GM12878 (cell line): ENCODE results near the gene VPS26B. TPM values are rescaled to one million over a fixed set of nuclear protein-coding genes. Genes with fewer than 3 reads are reported as not detected.

Experiments used
- ATAC-seq: fragments of 200-7000 bp; cut with Tn5 transposase; 3 replicates; pipeline ENCODE4 v1.9.1; 2020; ENCODE audit warnings: mild to moderate bottlenecking, moderate library complexity
- BruUV-seq: library from RNA; stranded (reverse); fragments of 400-500 nt; replicated peaks from 2 replicates; lab custom pipeline; 2021; lab: Mats Ljungman, UMichigan
- CTCF ChIA-PET: fragments of 300-600 bp; sonication (Branson Sonifier 250); formaldehyde crosslinking; extraction: SDS; loops from one replicate; lab custom pipeline; 2021; ENCODE audit warnings: inconsistent platforms; lab: Yijun Ruan, JAX
- POLR2A ChIA-PET: fragments of 350-600 bp; formaldehyde crosslinking; extraction: SDS; loops from one replicate; lab custom pipeline; 2021; ENCODE audit warnings: inconsistent platforms; lab: Charles Lee
- RAD21 ChIA-PET: fragments of 300-600 bp; sonication (Branson Sonifier 250); formaldehyde crosslinking; loops from one replicate; lab custom pipeline; 2023; ENCODE audit warnings: antibody characterized with exemption; ENCODE audit not compliant: unreplicated experiment; lab: Charles Lee
- SMC1A ChIA-PET: fragments of 300-600 bp; sonication (Branson Sonifier 250); formaldehyde crosslinking; loops from one replicate; lab custom pipeline; 2023; ENCODE audit not compliant: unreplicated experiment, uncharacterized antibody; lab: Charles Lee
- DNase-seq: peaks from one replicate; pipeline ENCODE4 v3.0.0-alpha.2; 2011; ENCODE audit warnings: low read depth, low spot score
- FAIRE-seq: peaks from 3 replicates; lab custom pipeline; 2011; peaks lifted over from hg19 to GRCh38; lab: Jason Lieb, UNC
- H2AFZ ChIP-seq: 2 replicates; pipeline ENCODE4 v1.6.0; 2011; ENCODE audit warnings: low read depth, low read length, control low read depth; ENCODE audit not compliant: control insufficient read depth
- H3K27ac ChIP-seq: 2 replicates; pipeline ENCODE4 v1.5.1; 2011; ENCODE audit warnings: control low read depth; ENCODE audit not compliant: control insufficient read depth, insufficient read depth
- H3K27me3 ChIP-seq, 2 experiments: replicated peaks in 1 of 2; 2 replicates each; pipeline versions ENCODE4 v1.6.0 to v1.6.1; 2011; ENCODE audit warnings: low read length in 1 of 2; ENCODE audit not compliant: control insufficient read depth in 2 of 2, insufficient read depth in 2 of 2
- H3K36me3 ChIP-seq, 2 experiments: 2 replicates each; pipeline ENCODE4 v1.5.1; 2011; ENCODE audit warnings: low read length in 1 of 2; ENCODE audit not compliant: control insufficient read depth in 2 of 2, insufficient read depth in 2 of 2
- H3K4me1 ChIP-seq: 2 replicates; pipeline ENCODE4 v1.6.1; 2011; ENCODE audit warnings: mild to moderate bottlenecking, low read length, moderate library complexity, mixed read lengths; ENCODE audit not compliant: control insufficient read depth, insufficient read depth
- H3K4me2 ChIP-seq: 2 replicates; pipeline ENCODE4 v1.6.0; 2011; ENCODE audit warnings: control low read depth; ENCODE audit not compliant: control insufficient read depth, insufficient read depth
- H3K4me3 ChIP-seq: fragments of 200-600 bp; sonication (generic); 2 replicates; pipeline ENCODE4 v1.5.1; 2016
- H3K79me2 ChIP-seq: 2 replicates; pipeline ENCODE4 v1.6.0; 2011; ENCODE audit warnings: low read length; ENCODE audit not compliant: control insufficient read depth, insufficient read depth
- H3K9ac ChIP-seq: 2 replicates; pipeline ENCODE4 v1.8.0; 2011; ENCODE audit warnings: low read length, control low read depth, mixed read lengths; ENCODE audit not compliant: control insufficient read depth, insufficient read depth
- H3K9me3 ChIP-seq: replicated peaks from 3 replicates; pipeline ENCODE4 v1.5.1; 2011; ENCODE audit warnings: mild to moderate bottlenecking, low read length; ENCODE audit not compliant: control insufficient read depth, insufficient read depth
- H4K20me1 ChIP-seq: 2 replicates; pipeline ENCODE4 v1.6.0; 2011; ENCODE audit not compliant: control insufficient read depth, insufficient read depth
- FOS ChIP-seq: IDR thresholded peaks from 3 replicates; pipeline ENCODE4 v1.6.1; 2011; ENCODE audit warnings: borderline replicate concordance; ENCODE audit not compliant: insufficient read length; ENCODE audit errors: extremely low read depth
- HDGF ChIP-seq: fragments of 450-650 bp; IDR thresholded peaks from 2 replicates; pipeline ENCODE4 v1.6.1; 2016; ENCODE audit warnings: antibody characterized with exemption
- IKZF2 ChIP-seq, 2 experiments: fragments of 450-650 bp; IDR thresholded peaks; 2 replicates each; pipeline ENCODE4 v1.6.1; 2017; ENCODE audit warnings: mild to moderate bottlenecking in 2 of 2, moderate library complexity in 2 of 2
- JUNB ChIP-seq: IDR thresholded peaks from 2 replicates; pipeline ENCODE4 v1.6.1; 2016; ENCODE audit warnings: antibody characterized with exemption, mild to moderate bottlenecking
- KDM1A ChIP-seq: fragments of 200-600 bp; sonication (generic); IDR thresholded peaks from 2 replicates; pipeline ENCODE4 v1.6.1; 2016; ENCODE audit warnings: borderline replicate concordance
- MEF2A ChIP-seq: IDR thresholded peaks from 2 replicates; pipeline ENCODE4 v1.6.1; 2011; ENCODE audit warnings: low read depth, mild to moderate bottlenecking, low read length, moderate library complexity; ENCODE audit not compliant: insufficient read depth
- MXI1 ChIP-seq: fragments of 150-350 bp; IDR thresholded peaks from 2 replicates; pipeline ENCODE4 v1.6.1; 2011; ENCODE audit warnings: low read depth, mild to moderate bottlenecking, inconsistent platforms, low read length, improper control_type of control experiment
- MYC ChIP-seq: IDR thresholded peaks from 2 replicates; pipeline ENCODE4 v1.6.1; 2011; ENCODE audit warnings: mild to moderate bottlenecking, low read length, moderate library complexity, inconsistent platforms; ENCODE audit not compliant: insufficient read depth, insufficient replicate concordance, insufficient read length, severe bottlenecking
- PAX5 ChIP-seq: IDR thresholded peaks from 2 replicates; pipeline ENCODE4 v1.6.1; 2011; ENCODE audit warnings: low read depth, low read length, borderline replicate concordance
- PAX8 ChIP-seq: fragments of 450-650 bp; IDR thresholded peaks from 2 replicates; pipeline ENCODE4 v1.6.1; 2017; ENCODE audit warnings: mild to moderate bottlenecking, moderate library complexity
- POLR2AphosphoS2 ChIP-seq: IDR thresholded peaks from 2 replicates; pipeline ENCODE4 v1.6.1; 2011; ENCODE audit warnings: low read depth, mild to moderate bottlenecking, low read length, improper control_type of control experiment, moderate library complexity
- RBBP5 ChIP-seq: fragments of 200-600 bp; sonication (generic); conservative IDR thresholded peaks from 2 replicates; pipeline ENCODE4 v1.6.1; 2016
- RCOR1 ChIP-seq: conservative IDR thresholded peaks from 2 replicates; pipeline ENCODE4 v1.6.1; 2012; ENCODE audit warnings: low read depth, low read length, improper control_type of control experiment
- SIX5 ChIP-seq: IDR thresholded peaks from 2 replicates; pipeline ENCODE4 v1.6.1; 2011; ENCODE audit warnings: mild to moderate bottlenecking, low read depth, low read length, moderate library complexity; ENCODE audit not compliant: severe bottlenecking
- SREBF1 ChIP-seq: IDR thresholded peaks from 2 replicates; pipeline ENCODE4 v1.6.1; 2012; ENCODE audit warnings: mild to moderate bottlenecking, low read length
- SUPT20H ChIP-seq: IDR thresholded peaks from 2 replicates; pipeline ENCODE4 v1.6.1; 2011; ENCODE audit warnings: low read depth, mild to moderate bottlenecking, low read length, moderate library complexity, borderline replicate concordance; ENCODE audit not compliant: control insufficient read depth
- TARDBP ChIP-seq: IDR thresholded peaks from 2 replicates; pipeline ENCODE4 v1.6.1; 2016; ENCODE audit warnings: borderline replicate concordance
- WRNIP1 ChIP-seq: IDR thresholded peaks from 2 replicates; pipeline ENCODE4 v1.6.1; 2011; ENCODE audit warnings: low read depth, low read length, improper control_type of control experiment, borderline replicate concordance
- YBX1 ChIP-seq: fragments of 450-650 bp; IDR thresholded peaks from 2 replicates; pipeline ENCODE4 v1.6.1; 2016; ENCODE audit warnings: antibody characterized with exemption
- ZBED1 ChIP-seq: IDR thresholded peaks from 2 replicates; pipeline ENCODE4 v1.6.1; 2016; ENCODE audit warnings: borderline replicate concordance
- WGBS: methylation state at CpG from one replicate; pipeline ENCODE4 v1.1.6; 2016; ENCODE audit warnings: low lambda C conversion rate; ENCODE audit not compliant: insufficient replicate concordance, insufficient coverage; ENCODE audit errors: missing lambda C conversion rate; 5-methylcytosine and 5-hydroxymethylcytosine counted together
- in situ Hi-C: fragments of 300-500 bp; cut with MboI; formaldehyde crosslinking; loops from 9 replicates; pipeline ENCODE4 v1.14.3; 2018; ENCODE audit warnings: mixed read lengths
- intact Hi-C: fragments of 100-400 bp; cut with micrococcal nuclease; formaldehyde crosslinking; loops from one replicate; pipeline ENCODE4 v1.14.2; 2022; ENCODE audit not compliant: unreplicated experiment
- polyA plus RNA-seq, 11 experiments: library from polyadenylated mRNA; depleted of rRNA in 4 of 11; unstranded in 6 of 11; stranded (reverse) in 5 of 11; fragments of >200 nt; fragmentation: Nextera tagmentation in 4 of 11; fragmentation: Illumina TruSeq in 1 of 11; extraction: Ambion mirVana in 4 of 11; extraction: Trizol in 1 of 11; gene quantifications; 1 replicate in 1 of 11; 2 replicates in 10 of 11; pipeline versions ENCODE4 v1.2.1 to v1.2.3, GENCODE V29; 2011 to 2016; ENCODE audit warnings: inconsistent platforms in 2 of 11, missing spikeins in 2 of 11, low read depth in 1 of 11
- total RNA-seq, 4 experiments: library from RNA; depleted of rRNA in 3 of 4; stranded (reverse); fragments of >200 nt in 3 of 4; fragmentation: Illumina TruSeq in 1 of 4; extraction: Trizol in 1 of 4; gene quantifications; 2 replicates each; pipeline versions ENCODE4 v1.2.1 to v1.2.3, GENCODE V29; 2013 to 2021
- TF ChIP-seq, protein P1 (sequence below), 3 experiments: IDR thresholded peaks in 2 of 3; conservative IDR thresholded peaks in 1 of 3; 2 replicates each; pipeline ENCODE4 v1.5.1; 2011; ENCODE audit warnings: low read depth in 3 of 3, low read length in 3 of 3, mild to moderate bottlenecking in 3 of 3, control low read depth in 2 of 3, moderate library complexity in 2 of 3, inconsistent platforms in 1 of 3, mixed read lengths in 1 of 3; ENCODE audit not compliant: control insufficient read depth in 2 of 3, insufficient read depth in 1 of 3; ENCODE audit errors: extremely low read depth in 1 of 3
- TF ChIP-seq, protein P2 (sequence below): IDR thresholded peaks from 2 replicates; pipeline ENCODE4 v1.6.1; 2012; ENCODE audit warnings: low read length, inconsistent platforms

Gene VPS26B
- total and polyA plus RNA-seq, 10 of the 15 experiments (the other 5 are each of a cell fraction or from before 2014, with no cell fraction given), result 1.6 to 26.9 (median 13.3) TPM

GRCh38 chr11:134253188-134253993, 28.9 kb downstream of the VPS26B start, which contains the start of the genes ACAD8 and THYN1:
TSS of gene ACAD8 (plus strand) at chr11:134253568. CDS start at chr11:134253601, 33 bp downstream.
TSS of gene THYN1 (minus strand) at chr11:134253352. CDS start at chr11:134252882, 470 bp downstream.
- peak within 1 kb of the TSS; percentile 90 for H3K4me3 ChIP-seq
- ChIA-PET POLR2A (interaction anchor here (0.6 to 1.0 kb wide), 2 partner anchors 29 to 46 kb away, joined by 3 to 8 read pairs; partner anchors contain the start of gene VPS26B), CTCF (interaction anchor here (0.7 to 3.4 kb wide), 4 partner anchors 9 to 45 kb away, joined by 3 to 18 read pairs (median 4); no protein-coding TSS in a partner anchor), RAD21 (interaction anchor here (0.6 to 0.7 kb wide), 2 partner anchors 25 to 49 kb away, joined by 4 to 6 read pairs; no protein-coding TSS in a partner anchor), SMC1A (interaction anchor here (2.2 kb wide), 1 partner anchor 25 kb away, joined by 8 read pairs; no protein-coding TSS in a partner anchor)
- in situ Hi-C loops, result no loop called here
- H3K36me3 ChIP-seq, result peaks cover 2 to 4% of the 10 kb centered on the region in 2 experiments; a peak in 2 of 4 replicates
- intact Hi-C loops, result loop anchor here (2.0 to 10.0 kb wide), 2 partner anchors 29 to 49 kb away; partner anchors contain the start of gene VPS26B
- under 1% methylated on average over 30 of the region's 70 CpGs for WGBS
- ATAC-seq, result peak; percentile 100
- no TSS peak for BruUV-seq
- no peaks in the 10 kb centered on the region for H4K20me1 ChIP-seq
- H2AFZ ChIP-seq, result peak within 1 kb of the TSS; percentile 97
- FAIRE-seq, result peak; percentile 66
- H3K27me3 ChIP-seq, result no peaks in the 10 kb centered on the region
- H3K27ac ChIP-seq, result peak within 1 kb of the TSS; percentile 62
- DNase-seq, result peak; percentile 86
- H3K79me2 ChIP-seq, result peaks cover 6% of the 10 kb centered on the region
- H3K4me2 ChIP-seq, result peak within 1 kb of the TSS; percentile 91
- H3K9ac ChIP-seq, result peak within 1 kb of the TSS; percentile 78
- no peaks in the 10 kb centered on the region for H3K4me1 ChIP-seq
- no peaks in the 10 kb centered on the region for H3K9me3 ChIP-seq
- TF ChIP-seq SIX5 (peak; percentile 94), SUPT20H (no peak), POLR2AphosphoS2 (peak; percentile 70; the same call in 1 of the 2 replicates), MYC (no peak), FOS (no peak), RCOR1 (0 out of 2 replicates have a peak, but pooled peaks have one; percentile 62), YBX1 (no peak), WRNIP1 (no peak), PAX8 (no peak), IKZF2 (IDR thresholded peaks at IDR 0.05) (no peak), PAX5 (no peak), MEF2A (no peak), MXI1 (peak; percentile 38; the same call in 1 of the 2 replicates), HDGF (no peak), TARDBP (peak; percentile 93; the same call in 1 of the 2 replicates), RBBP5 (no peak), SREBF1 (peak; percentile 90), JUNB (no peak), ZBED1 (no peak), KDM1A (no peak)
- TF ChIP-seq, protein P1, sequence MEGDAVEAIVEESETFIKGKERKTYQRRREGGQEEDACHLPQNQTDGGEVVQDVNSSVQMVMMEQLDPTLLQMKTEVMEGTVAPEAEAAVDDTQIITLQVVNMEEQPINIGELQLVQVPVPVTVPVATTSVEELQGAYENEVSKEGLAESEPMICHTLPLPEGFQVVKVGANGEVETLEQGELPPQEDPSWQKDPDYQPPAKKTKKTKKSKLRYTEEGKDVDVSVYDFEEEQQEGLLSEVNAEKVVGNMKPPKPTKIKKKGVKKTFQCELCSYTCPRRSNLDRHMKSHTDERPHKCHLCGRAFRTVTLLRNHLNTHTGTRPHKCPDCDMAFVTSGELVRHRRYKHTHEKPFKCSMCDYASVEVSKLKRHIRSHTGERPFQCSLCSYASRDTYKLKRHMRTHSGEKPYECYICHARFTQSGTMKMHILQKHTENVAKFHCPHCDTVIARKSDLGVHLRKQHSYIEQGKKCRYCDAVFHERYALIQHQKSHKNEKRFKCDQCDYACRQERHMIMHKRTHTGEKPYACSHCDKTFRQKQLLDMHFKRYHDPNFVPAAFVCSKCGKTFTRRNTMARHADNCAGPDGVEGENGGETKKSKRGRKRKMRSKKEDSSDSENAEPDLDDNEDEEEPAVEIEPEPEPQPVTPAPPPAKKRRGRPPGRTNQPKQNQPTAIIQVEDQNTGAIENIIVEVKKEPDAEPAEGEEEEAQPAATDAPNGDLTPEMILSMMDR (IDR thresholded peaks at IDR 0.05 in 2 of 3, conservative IDR thresholded peaks at IDR 0.05 in 1 of 3; ENCODE audit: control insufficient read depth in 2 of 3, extremely low read depth in 1 of 3, insufficient read depth in 1 of 3, low read depth in 3 of 3, low read length in 3 of 3), result no peak
- TF ChIP-seq, protein P2, sequence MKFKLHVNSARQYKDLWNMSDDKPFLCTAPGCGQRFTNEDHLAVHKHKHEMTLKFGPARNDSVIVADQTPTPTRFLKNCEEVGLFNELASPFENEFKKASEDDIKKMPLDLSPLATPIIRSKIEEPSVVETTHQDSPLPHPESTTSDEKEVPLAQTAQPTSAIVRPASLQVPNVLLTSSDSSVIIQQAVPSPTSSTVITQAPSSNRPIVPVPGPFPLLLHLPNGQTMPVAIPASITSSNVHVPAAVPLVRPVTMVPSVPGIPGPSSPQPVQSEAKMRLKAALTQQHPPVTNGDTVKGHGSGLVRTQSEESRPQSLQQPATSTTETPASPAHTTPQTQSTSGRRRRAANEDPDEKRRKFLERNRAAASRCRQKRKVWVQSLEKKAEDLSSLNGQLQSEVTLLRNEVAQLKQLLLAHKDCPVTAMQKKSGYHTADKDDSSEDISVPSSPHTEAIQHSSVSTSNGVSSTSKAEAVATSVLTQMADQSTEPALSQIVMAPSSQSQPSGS, result no peak
